ENCODE data around the gene JAG1. TPM values are rescaled to one million over a fixed set of nuclear protein-coding genes. Genes with fewer than 3 reads are reported as not detected.
A peak's percentile ranks its signal among the peaks of the same experiment; 100 is the strongest.

Gene JAG1
- 10 to 100 TPM; 29.0 to 53.6 (median 36.3) TPM for polyA plus RNA-seq (ENCODE audit: insufficient read length in 10 of 10)
- long read RNA-seq, donor 1, result 0 reads
- long read RNA-seq, donor 2, full-length matches to known transcripts, result 1 of 1 reads
- long read RNA-seq, donor 2, partial matches to known transcripts, result 0 of 1 reads
- long read RNA-seq, donor 2, other reads (novel, unspliced or antisense), result 0 of 1 reads
- long read RNA-seq, donor 3, result 0 reads
- long read RNA-seq, donor 4, partial matches to known transcripts, result 0 of 1 reads
- long read RNA-seq, donor 4, other reads (novel, unspliced or antisense), result 0 of 1 reads
- long read RNA-seq, donor 5, partial matches to known transcripts, result 0 of 1 reads
- long read RNA-seq, donor 5, other reads (novel, unspliced or antisense), result 0 of 1 reads
- long read RNA-seq, donor 6, partial matches to known transcripts, result 0 of 1 reads
- long read RNA-seq, donor 6, other reads (novel, unspliced or antisense), result 0 of 1 reads
- long read RNA-seq, donor 7, full-length matches to known transcripts, result 2 of 2 reads
- long read RNA-seq, donor 7, partial matches to known transcripts, result 0 of 2 reads
- long read RNA-seq, donor 7, other reads (novel, unspliced or antisense), result 0 of 2 reads
- long read RNA-seq, donor 8, full-length matches to known transcripts, result 1 of 1 reads
- long read RNA-seq, donor 8, partial matches to known transcripts, result 0 of 1 reads
- long read RNA-seq, donor 8, other reads (novel, unspliced or antisense), result 0 of 1 reads
- long read RNA-seq, donor 9, partial matches to known transcripts, result 0 of 1 reads
- long read RNA-seq, donor 9, other reads (novel, unspliced or antisense), result 0 of 1 reads

DNA sequence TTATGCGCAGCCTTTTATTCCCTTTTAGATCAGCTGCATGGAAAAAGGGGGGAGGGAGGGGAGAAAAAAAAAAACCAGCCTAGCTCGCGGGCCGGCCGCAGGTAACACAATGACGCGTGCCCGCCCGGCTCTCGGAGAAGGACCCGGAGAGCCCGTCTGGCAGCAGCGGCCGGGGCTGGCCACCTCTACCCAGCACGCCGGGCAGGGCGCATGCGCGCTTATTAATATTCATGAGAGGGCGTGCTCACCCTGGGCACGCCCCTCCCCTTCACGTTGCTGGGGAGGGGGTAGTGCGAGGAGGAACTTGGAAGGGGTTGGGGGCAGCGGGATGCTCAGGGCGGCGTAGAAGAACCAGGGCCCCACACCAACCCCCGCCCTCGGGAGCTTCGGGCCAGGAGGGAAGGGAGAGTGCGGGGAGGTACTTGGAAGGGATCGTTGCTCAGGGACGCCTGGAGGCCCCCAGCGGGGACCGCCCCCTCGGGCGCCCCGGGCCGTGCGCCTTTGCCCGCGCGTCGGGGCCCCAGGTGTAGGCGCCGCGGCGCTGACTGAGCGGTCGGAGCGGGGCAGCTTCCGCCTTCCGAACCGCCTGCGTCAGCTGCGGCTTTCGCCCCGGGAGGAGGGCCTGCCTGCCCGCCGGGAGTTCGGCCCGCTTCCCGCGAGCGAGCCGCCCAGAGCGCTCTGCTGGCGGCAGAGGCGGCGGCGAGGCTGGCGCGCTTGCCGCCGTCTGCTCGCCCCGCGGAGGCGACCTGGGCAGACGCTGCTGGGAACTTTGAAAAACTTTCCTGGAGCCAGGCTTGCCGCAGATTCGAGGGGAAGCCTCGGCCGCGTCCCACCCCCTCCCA is at the start of gene JAG1:
Gene JAG1 (minus strand): TSS at position 158 of the 842 bp plus-strand sequence. CDS start 469 bp downstream, outside the sequence.
- peak; percentile 95 to 98 (median 97) for DNase-seq

DNA sequence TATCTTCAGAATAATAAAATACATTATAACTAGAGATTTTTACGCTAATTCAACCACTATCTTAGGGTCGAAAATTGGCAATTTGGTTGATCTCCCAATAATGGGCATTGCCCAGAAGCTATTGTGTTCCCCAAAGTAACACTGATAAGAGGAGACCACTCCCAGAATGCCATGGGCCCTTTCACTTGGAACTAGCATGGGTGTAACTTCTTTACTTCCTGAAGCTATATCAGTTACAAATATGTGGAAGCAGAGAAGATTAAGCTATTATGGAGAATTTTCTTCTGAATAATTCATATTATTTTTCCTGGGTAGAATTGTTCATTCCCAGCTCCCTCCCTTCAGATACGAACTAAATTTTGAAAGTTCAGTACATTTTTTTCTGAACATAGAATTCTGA is 48.2 kb upstream of the JAG1 start:
- DNase-seq, result no peak

DNA sequence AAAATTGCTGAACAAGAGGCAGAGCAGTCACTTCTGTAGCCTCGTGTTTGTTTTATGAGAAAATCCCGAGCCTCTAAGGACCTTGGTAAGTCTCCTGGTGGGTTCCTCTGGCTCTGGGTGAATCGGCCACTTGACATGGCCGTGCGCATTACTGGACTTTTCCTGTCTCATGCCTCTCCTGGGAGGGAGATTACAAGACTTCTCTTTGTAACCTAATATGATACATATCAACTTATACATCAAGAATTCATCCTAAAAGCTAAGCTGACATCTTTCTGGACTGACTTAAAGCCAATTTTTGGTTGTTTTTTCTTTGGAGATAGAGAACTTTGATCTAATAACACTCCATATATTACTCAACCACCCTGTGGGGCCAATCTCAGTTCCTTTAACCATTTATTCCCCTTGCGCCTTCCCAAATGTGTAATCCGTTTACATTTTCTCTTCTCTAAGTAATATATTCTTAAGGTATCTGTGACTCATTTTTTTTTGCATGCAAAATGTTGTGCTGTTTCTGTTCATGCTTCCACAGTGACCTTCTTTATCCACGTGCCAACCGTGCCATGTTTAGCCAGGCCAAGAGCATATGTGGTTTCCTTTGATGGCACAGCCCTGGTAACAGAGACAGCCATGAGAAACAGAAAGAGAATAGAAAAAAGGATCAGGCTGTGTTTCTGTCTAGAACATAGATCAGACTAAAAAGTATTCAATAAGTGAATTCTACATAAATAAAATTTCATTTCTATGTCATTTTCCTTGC is 47.5 kb upstream of the JAG1 start:
- DNase-seq, result peak in 1 of 3 donors; percentile 23

DNA sequence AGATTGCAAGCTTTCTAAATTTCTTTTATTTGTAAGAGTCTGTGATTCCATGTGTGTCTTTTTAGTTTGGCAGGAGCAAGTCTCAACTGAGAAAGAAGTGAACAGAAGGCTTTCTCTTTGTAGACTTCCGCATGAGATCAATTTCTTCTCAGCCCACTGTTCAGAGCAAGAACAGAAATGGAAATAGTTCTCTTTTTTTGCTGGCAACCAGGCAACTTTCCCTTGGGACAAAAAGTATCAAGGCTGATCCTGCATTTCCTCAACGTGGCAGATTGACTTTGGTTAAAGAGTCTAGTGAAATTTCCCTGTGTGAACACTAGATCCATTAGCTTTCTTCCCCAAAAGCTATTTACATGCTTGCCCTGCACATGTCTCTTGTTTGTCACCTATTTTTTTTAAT is 46.8 kb upstream of the JAG1 start:
- no peak for DNase-seq

DNA sequence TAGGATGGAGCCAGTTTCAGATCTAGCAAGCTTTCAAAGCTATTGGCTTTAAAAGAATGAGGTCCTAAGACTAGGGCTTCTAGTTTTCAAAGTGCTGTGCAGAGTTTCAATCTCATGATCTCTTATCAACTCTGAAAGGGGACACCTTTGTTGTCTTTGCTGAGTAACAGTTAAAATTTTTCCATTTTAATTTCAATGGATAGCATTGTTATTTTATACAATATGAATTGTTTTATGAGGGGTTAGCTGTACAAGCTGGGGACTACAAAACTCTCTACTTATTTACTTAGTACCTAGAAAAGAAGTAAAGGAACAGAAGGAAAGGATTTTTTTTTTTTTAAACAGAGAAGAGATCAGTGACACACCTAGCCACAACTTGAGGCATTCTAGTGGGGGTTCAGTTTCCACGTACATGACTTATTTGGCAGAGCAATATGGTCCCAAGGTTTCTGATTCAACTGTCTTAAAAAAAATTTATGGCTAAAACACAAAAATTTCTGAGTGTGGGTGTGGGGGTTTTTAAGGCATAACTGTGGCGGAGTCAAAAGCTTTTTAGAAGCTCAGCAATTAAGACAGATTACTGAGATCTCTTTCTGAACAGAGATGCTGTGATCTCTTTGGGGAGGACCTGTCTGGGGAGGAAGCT is 46.1 kb upstream of the JAG1 start:
- no peak for DNase-seq

DNA sequence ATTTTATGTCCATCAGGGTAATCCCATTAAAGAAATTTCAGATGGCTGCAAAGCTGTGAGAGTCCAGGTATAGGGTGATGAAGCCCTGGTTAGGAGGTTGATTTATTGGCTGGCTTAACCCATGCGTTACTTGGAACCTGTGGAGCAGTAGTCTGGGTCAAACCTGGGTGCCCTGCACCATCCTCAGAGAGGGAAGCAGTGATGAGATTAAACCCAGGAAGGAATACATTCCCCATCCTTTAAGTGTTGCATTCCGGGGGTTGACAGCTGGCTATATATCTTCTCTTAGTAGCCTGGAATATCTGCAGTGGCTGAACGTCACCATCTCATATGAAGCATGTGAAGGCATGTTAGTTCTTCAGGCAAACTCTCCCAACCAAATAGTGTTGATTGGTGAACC is 44.9 kb upstream of the JAG1 start:
- no peak for DNase-seq

DNA sequence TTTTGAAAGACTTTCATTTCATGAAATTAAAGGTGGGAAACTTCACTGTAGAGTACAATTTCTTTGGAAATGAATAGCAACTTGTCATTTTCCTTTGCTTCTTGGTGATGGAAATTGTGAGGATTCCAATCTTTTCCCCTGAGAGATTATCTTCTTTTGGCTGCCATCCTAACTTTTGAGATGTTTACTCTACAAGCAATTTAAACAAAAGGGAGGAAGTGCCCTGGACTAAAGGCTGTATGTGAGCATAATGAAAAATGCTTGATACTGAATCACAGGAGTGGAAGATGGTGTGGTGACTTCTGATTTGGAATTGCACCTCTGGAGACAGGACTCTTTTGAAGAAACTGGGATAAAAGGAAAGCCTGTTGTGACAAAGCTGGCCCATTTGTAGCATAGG is 43.1 kb upstream of the JAG1 start:
- DNase-seq, result peak; percentile 33 to 74 (median 54)

DNA sequence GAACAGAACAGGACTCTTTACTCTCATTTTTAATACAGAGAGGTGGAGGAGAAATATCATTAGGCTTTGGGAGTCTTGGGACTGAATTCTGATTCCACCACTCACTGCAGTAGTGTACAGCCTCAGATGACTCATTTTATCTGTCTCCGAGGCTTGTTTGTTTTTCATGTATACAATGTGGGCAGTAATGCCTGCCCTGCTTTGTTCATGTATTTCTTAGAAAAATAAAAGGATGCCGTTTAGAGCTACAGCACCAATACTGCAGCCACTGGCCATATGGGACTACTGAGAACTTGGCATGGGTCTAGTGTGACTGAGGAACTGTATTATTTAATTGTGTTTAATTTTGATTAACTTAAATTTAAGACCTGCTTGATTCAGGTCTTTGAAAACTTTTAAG is 41.2 kb upstream of the JAG1 start:
- no peak for DNase-seq

DNA sequence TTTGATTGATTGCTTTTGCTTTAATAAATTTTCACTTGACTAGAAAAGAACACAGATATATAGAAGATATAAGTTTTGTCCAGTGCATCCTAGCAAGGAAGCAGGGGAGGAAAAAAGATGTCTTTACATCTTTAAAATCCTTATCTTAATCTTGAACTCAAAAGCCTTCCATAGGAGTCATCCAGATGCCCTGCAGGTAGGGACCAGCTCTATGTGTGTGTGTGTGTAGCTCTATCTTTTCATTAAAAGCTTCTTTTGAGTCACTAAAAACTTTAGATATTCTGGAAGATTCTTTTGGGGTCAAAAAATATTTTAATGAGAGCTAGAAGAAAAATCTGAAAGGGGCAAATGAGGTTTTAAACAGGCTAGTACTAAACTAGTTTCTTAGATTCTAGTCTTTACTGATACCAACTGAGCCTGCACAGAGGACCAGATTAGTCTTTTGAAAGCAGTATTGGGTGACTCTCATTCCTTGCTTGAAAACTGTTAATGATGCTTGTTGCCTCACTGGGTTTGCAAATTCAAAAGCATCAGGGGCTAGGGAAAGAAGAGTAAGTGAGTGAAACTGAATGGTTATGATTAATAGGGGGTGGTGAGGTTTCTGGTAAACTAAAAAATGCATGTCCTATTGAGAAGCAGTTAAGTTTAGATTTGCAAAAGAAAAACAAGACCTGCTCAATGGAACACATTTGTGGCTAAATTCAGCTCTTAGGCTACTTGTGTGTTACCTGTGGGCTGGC is 40.6 kb upstream of the JAG1 start:
- DNase-seq, result no peak

DNA sequence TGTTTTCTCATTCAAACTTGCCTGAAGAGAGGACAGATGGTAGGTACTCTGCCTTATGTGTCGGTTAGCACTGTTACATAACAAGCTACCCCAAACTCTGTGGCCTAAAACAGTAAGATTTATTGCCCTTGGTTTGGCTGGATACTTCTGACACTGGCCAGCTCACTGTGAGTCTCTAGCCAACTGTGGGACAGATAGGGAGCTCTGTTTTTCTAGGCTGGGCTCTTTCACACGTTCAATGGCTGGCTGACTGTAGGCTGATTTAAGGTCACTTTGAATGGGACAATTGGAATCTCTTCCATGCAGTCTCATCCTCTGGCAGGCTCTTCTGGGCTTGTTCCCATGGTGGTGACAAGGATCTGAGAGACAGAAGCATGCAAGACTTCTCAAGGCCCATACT is 39.4 kb upstream of the JAG1 start:
- DNase-seq, result no peak

DNA sequence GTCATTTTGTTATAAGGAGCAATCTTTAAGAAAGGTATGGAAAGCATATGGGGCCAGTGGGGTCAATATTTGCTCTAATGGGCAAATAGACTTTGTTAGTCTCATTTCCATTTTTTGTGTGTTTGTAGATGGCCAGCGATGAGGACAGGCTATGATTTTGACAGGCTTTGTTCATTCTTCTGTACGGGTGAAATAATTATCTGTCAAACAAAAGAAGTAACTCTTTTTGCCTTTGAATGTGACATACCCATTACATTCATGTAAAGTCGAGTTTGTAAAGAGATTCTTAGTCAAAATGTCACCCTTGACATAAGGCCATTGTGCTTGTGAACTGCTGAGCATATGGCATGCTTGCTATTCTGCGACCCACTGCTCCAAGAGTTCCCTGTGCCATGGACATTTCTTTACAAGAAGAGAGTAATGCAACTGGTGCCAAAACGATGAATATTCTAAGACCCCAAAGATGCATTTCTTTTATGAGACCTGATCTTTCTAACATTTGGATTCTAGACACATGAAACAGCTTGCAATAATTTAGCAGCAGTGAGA is 38.2 kb upstream of the JAG1 start:
- no peak for DNase-seq

DNA sequence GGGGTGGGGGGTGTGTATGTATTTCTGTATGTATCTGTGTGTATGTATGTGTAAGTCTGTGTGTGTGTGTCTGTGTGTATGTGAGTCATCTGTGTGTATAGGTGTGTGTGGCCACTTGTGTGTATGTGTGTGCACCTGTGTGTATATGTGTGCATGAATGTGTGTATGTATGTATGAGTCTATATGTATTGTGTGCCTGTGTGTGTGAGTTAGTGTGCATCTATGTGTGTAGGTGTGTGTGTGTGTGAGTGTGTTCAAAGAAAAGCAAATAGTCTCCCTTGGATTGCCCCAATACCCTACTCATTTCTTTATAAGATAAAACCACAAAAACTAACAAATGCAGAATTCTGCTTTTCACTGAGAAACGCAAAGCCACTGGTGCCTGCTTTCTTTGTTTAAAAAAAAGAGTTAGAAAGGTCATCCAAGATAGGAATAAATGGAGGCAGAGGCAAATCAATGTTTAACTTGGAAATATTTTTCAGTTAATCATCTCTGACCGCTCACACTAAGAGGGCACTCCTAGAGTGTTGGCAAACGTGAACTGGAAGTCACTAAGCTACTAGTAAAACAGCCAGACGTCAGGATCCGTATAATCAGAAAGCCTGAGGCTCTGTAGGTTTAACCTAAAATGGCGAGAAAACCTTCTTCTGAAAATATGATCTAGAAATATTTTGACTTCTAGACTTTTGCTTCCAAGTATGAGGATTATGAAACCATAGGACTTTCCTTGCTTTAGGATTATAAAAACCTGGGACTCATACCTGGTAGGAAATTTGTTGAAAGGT is 37.4 kb upstream of the JAG1 start:
- no peak for DNase-seq

DNA sequence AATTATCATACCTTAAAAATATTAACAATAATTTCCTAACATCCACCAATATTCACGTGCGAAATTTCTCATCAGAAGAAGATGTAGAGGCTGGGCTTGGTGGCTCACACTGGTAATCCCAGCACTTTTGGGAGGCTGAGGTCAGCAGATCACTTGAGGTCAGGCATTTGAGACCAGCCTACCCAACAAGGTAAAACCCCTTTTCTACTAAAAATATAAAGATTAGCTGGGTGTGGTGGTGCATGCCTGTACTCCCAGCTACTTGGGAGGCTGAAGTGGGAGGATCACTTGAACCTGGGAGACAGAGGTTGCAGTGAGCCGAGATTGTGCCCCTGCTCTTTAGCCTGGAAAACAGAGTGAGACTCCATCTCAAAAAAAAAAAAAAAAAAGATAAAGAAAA is 36.1 kb upstream of the JAG1 start:
- DNase-seq, result no peak

DNA sequence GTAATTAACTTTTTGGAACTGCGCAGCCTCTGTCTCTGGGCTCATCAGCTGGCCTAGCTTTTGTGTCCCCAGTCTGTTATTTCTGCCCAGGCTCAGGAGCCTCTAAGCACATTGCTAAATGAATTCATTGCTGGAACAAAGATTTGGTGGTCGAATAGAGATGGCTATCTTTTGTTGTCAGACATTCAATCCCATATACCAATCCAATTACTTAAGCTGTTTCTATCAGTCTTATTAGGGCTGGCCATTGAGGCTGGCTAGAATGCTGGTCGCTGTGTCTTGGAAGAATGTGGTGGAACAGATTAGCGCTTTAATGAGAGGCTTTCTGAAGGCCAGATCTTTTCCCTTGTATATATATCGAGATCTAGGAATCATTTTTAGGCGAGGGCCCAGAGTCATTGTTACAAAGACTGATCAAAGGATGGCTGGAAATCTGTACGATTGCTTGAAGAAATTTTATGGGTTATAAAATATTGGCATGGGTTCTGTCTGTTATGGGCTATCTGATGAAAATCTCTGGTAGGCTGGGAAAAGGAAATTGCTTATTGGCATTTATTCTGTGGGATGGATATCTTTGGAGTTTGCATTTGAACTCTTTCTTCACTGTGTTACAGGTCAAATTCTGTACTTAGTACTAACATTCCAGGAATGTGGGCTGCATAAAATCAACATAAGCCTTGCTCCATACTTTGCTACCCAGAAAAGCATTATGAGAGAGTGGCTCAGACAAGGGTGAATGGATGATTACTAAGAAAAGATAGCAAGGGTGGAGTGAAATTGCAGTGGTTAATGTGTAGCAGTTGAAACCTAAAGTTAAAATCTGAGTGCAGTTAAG is 34.8 kb upstream of the JAG1 start:
- peak in 1 of 3 donors; percentile 21 for DNase-seq

DNA sequence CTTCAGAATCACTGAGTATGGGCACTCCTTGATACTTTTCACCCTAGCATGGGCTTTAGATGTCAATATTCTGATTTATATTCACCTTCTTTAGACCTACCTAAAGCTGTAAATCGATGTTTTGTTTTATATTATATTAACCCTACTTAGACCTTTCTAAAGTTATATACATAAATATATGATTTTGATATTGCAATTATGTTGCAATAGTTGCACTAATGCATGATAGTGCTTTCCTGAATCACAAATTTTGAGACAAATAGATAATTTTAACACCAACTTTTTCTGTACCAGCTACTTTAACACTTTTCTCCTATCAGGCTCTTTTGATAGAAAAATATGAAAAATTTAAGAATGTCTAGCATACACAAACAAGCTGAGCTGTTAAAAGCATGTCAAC is 34.0 kb upstream of the JAG1 start:
- DNase-seq, result no peak

DNA sequence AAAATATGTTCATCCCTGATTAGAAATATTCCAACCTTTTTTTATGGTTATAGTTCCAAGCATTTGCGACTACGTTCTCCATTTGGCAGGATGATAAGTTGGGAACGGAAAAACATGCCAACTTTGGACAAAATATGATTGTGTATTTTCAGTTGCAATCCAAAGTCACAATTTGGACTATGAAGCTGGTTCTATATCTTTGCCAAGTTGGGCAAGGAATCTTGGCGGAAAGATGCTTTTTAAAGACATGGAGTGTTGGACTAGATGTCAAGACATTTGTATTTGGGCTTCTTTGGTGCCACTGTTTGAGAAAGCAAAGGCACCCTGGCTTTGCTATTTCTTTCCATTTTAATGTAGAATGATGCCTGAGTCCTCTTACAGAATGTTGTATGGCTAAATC is 33.3 kb upstream of the JAG1 start:
- no peak for DNase-seq

DNA sequence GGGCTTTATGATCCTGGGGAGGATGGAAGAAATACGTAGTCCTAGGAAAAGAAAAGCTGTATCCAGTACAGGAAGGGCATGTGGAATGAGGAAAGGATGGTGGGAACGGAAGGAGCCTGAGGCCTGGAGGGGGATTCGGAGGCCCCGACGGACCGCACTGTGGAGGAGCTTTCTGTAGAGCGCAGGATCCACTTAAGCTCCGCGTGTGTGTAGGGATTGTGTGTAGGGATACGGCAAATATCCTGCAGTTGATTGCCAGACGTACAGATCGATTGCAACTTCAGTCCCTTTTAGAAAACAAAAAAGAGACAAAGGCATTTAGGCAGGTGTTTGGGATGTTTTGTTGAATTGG is 32.6 kb upstream of the JAG1 start:
- DNase-seq, result no peak

DNA sequence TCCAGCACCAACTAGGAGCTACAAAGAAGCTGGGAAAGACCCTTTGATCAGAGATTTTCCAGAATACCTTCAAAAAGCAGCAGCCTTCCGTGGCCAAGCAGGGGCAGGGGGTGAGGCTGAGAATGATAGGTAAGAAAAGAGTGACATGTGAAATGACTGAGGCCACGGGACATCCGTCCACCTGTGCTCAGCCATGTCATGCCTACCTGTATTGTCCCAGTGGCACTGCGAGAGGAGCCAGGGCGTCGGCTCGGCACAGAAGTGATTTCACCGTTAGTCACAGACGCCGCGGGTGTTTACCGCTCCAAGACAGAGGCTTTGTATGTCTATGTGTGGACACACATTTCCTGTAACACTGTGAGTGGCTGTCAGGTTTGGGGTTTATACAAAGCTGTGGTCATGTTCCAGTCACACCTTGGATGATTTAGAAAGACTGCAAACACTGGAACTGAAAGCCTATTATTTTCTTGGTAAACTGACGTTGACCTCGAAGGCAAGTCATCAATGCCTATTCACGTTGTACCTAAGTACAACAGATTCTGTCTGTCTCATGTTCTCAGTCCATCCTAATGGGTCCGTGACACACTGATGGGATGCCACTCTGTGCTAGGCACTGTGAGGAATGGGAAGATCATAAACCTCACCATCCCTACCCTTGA is 32.1 kb upstream of the JAG1 start:
- no peak for DNase-seq

Measured in muscle of back (tissue), 13 donors.